ENCODE data around the gene CD180. TPM values are rescaled to one million over a fixed set of nuclear protein-coding genes. Genes with fewer than 3 reads are reported as not detected.

CD180 gene
- 0.06 TPM in 1 of 2 replicates, not detected in the other for total RNA-seq

DNA sequence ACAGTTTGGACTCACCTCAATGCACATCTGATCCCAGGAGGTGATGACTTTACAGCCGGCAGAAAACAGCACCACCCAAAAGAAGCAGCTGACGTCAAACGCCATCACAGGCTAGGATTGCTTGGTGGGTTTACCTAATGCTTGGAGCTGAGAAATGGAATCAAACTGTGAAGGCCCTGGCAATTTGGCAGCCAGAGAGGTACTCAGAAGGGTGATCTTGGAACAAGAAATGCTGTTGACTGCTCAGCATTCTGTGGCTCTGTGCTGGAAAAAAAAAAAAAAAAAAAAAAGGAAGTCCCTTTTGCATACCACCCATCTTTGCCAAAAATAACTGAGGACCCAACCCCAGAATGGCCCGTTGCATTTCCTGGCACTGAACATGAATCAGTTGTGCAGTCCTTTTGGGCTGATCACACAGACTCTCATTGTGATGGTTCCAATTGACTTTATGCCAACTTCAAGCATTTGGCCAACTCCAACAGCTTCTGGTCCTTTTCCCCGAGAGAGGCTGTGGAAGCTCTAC, at the start of gene CD180:
CD180 (minus strand) TSS at position 263 of the 523 bp plus-strand sequence; CDS start at position 105, 158 bp downstream.

Measured in cardiac ventricle fibroblast (primary cell).